Activated naive CD4-positive, alpha-beta T cell treated with anti-CD3 and anti-CD28 coated beads for 36 hours (primary cell): ENCODE measurements around the gene POPDC3. TPM values are rescaled to one million over a fixed set of nuclear protein-coding genes. Genes with fewer than 3 reads are reported as not detected.

Source experiments
- CTCF ChIA-PET: fragments of 350-600 bp; sonication (Branson Sonifier 250); formaldehyde crosslinking; loops from one replicate; lab custom pipeline; 2021; ENCODE audit warnings: antibody characterized with exemption; lab: Charles Lee
- DNase-seq: peaks from one replicate; pipeline ENCODE4 v3.0.0-alpha.2; 2020
- H3K27ac Mint-ChIP-seq: one replicate; pipeline ENCODE4 v1.8.0; 2021; ENCODE audit warnings: mild to moderate bottlenecking, mixed read lengths
- H3K27me3 Mint-ChIP-seq: one replicate; pipeline ENCODE4 v1.8.0; 2021; ENCODE audit warnings: low read depth, mixed read lengths
- H3K36me3 Mint-ChIP-seq: one replicate; pipeline ENCODE4 v1.8.0; 2021; ENCODE audit warnings: low read depth, mixed read lengths
- H3K4me1 Mint-ChIP-seq: one replicate; pipeline ENCODE4 v1.8.0; 2021; ENCODE audit warnings: low read depth, mixed read lengths
- H3K4me3 Mint-ChIP-seq: one replicate; pipeline ENCODE4 v1.8.0; 2021; ENCODE audit warnings: mild to moderate bottlenecking, moderate library complexity, mixed read lengths
- H3K9me3 Mint-ChIP-seq: one replicate; pipeline ENCODE4 v1.8.0; 2021; ENCODE audit warnings: mixed read lengths
- intact Hi-C: fragments of 100-400 bp; cut with micrococcal nuclease; formaldehyde crosslinking; loops from one replicate; pipeline ENCODE4 v1.15.1; 2023
- total RNA-seq, 2 experiments: library from RNA; stranded (reverse); gene quantifications; one replicate each; pipeline ENCODE4 v1.2.3, GENCODE V29; 2021

POPDC3 gene
- total RNA-seq, 2 experiments from 2014 or later = not detected

DNA sequence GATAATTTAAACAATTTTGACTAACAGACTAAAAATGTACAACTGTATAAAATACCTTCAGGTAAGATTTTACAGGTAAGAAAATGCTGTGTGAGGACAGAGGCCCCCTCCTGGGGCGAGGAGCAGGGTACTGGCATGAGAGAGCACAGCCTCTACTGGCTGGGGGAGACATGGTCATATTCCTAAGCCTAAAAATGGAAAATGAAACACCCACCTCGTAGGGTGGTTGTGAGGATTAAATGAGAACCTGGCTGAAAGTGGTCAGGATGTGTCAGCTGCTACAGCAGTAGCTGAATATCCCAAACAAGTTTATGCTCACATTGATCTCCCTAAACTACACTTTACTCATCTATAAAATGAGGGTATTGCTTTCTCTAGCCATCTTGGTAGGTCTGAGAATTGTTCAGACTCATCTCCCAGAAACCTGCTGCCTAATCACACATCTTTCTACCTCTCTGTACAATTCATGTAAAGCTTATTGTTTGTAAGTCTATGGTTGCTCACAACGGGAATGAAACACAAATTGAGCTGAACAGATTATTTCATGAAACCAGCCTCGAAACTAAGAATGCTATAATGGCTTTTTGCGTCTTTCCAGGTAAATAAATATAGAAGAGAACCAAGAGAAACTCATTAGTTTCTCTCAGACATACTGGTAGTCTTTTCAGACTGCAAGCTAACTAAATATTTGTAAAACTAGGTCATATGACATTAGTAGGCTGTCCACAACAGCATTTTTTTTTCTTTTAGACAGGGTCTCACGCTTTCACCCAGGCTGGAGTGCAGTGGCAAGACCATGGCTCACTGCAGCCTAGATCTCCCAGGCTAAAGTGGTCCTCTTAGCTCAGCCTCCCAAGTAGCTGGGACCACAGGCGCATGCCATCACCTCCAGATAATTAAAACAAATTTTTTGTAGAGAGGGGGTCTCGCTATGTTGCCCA lies 69.6 kb downstream of the POPDC3 start:
- Mint-ChIP-seq H3K9me3 (no peaks in the 10 kb centered on the region), H3K36me3 (no peaks in the 10 kb centered on the region), H3K27ac (no peak overlapping the region), H3K4me1 (no peaks in the 10 kb centered on the region), H3K27me3 (peaks cover 9% of the 10 kb centered on the region), H3K4me3 (no peak overlapping the region)
- CTCF ChIA-PET = interaction anchor here (1.0 to 1.3 kb wide), 2 partner anchors 22 to 39 kb away, joined by 3 to 4 read pairs; no protein-coding TSS in a partner anchor
- DNase-seq = no peak
- intact Hi-C loops = no loop called here

DNA sequence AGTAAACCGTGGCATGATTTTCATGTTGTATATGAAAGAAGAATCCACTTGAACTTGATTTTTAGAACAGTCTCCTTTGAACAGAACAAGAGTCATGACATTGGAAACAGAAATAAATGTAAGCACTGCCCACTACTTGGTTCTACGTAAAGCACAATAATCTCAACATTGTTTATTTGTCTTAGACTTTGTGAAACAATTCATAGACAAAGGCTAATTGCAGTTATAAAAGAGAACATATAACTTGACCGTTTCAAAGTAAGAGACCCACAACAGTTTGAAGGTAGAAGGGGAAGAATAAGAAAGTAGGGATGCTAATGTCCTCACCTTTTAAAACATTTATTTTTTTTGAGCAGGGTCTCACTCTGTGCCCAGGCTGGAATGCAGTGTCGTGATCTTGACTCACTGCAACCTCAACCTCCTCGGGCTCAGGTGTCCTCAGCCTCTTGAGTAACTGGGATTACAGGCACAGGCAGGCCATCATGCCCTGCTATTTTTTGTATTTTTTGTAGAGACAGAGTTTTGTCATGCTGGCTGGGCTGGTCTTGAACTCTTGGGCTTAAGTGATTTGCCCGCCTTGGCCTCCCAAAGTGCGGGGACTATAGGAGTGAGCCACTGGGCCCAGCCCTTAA lies 71.1 kb downstream of the POPDC3 start:
- Mint-ChIP-seq H3K4me3 (no peak overlapping the region), H3K4me1 (no peaks in the 10 kb centered on the region), H3K36me3 (no peaks in the 10 kb centered on the region), H3K27me3 (peaks cover 10% of the 10 kb centered on the region), H3K9me3 (no peaks in the 10 kb centered on the region), H3K27ac (no peak overlapping the region)
- no peak for DNase-seq
- intact Hi-C loops = no loop called here
- CTCF ChIA-PET = no interaction called here

Other genes starting within 250 kb of the POPDC3 start
- not detected for gene LIN28B, start 222.9 kb downstream of the POPDC3 start, total RNA-seq
- 10 to 100 TPM; 32.6 to 33.9 TPM for gene PREP, start 223.1 kb upstream of the POPDC3 start, total RNA-seq